ENCODE results near the gene NADK.

GRCh38 chr1:1758059-1758621, 20.1 kb downstream of the NADK start:
- TF ChIP-seq GATA3 (IDR thresholded peaks at IDR 0.05; ENCODE audit: low read depth, low read length) (no peak), GATA2 (IDR thresholded peaks at IDR 0.05; ENCODE audit: low read depth, low read length) (no peak)

Data from SH-SY5Y (cell line).